Stimulated activated CD4-positive, alpha-beta T cell treated with anti-CD3 and anti-CD28 coated beads, Interleukin-15, amount 100 ng/mL, for 24 hours (primary cell): ENCODE results near the gene GPR142.

ENCODE experiments used
- DNase-seq: peaks from one replicate; pipeline ENCODE4 v3.0.0-alpha.2; 2020

The GPR142 gene

DNA sequence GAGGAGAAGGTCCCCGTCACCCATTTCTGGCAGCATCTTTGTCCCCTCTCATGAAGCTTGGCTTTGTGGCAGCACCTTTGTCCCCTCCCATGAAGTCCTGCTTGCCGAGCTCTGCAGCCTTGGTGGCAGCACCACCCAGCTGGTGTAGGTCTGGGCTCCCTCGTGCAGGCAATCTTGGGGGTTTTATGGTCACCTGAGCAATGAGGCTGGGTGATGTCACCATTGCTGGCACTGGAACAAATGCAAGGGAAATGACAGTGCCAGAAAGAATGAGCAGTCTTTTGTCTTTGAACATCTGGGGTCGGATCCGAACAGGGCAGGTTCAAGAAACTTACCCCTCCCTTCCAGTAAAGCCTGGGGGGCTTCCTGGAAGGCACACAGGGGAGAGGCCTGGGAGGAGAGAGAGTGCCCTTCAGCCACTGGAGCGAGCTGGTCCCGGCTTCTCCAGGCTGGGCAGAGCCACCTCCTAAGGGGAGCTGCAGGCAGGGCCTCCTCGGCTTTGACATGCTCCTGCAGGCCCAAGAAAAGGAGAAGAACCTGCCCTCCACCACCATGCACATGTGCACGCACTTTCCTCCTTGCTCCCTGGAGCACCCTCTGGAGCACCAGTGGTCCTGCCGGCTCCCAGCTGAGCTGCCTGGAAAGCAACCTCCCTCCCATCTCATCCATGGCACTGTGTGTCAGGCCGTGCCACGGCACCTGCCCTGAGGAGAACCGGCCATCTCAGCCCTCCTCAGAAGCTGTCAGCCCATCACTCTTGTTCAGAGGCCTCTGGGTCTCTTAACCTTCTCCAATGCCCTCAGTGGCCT, 21.7 kb upstream of the GPR142 start:
- no peak for DNase-seq

DNA sequence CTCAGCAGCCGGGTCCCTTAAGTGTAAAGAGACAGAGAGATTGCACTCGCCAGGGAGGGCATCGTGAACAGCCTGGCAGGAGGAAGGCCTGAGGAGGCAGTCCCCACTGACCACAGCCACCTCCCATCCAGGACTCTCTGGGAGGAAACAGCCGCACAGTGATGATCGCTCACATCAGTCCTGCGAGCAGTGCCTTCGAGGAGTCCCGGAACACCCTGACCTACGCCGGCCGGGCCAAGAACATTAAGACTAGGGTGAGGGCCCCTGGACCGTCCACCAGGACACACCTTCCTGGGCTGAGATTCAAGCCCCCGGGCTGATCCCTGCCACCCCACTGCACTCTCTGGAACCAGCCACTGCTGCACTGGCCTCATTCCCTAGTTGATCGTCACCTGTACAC, 19.7 kb upstream of the GPR142 start:
- no peak for DNase-seq

DNA sequence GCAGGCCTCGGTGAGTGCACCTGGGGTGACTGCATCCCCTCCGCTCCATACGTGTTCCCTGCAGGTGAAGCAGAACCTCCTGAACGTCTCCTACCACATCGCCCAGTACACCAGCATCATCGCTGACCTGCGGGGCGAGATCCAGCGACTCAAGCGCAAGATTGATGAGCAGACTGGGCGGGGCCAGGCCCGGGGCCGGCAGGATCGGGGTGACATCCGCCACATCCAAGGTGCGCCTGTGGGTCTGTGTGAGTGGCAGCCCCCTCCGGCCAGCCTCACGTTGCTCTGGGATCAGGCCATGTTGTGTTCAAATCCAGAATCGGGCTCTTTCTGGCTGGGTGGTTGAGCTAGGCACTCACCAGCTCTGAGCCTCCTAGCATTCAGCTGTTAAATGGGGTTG, 18.2 kb upstream of the GPR142 start:
- no peak for DNase-seq

DNA sequence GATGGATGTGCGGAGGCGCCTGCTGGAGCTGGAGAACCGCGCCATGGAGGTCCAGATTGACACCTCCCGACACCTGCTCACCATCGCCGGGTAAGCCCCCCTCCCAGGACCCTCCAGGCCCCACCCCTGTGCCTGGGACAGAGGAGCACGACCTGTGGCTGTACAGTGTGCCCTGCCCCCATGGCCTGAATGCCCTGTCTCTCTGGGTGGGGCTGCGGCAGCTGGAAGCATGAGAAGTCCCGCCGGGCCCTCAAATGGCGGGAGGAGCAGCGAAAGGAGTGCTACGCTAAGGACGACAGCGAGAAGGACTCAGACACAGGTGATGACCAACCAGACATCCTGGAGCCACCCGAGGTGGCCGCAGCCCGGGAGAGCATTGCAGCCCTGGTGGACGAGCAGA, 16.8 kb upstream of the GPR142 start:
- no peak for DNase-seq

DNA sequence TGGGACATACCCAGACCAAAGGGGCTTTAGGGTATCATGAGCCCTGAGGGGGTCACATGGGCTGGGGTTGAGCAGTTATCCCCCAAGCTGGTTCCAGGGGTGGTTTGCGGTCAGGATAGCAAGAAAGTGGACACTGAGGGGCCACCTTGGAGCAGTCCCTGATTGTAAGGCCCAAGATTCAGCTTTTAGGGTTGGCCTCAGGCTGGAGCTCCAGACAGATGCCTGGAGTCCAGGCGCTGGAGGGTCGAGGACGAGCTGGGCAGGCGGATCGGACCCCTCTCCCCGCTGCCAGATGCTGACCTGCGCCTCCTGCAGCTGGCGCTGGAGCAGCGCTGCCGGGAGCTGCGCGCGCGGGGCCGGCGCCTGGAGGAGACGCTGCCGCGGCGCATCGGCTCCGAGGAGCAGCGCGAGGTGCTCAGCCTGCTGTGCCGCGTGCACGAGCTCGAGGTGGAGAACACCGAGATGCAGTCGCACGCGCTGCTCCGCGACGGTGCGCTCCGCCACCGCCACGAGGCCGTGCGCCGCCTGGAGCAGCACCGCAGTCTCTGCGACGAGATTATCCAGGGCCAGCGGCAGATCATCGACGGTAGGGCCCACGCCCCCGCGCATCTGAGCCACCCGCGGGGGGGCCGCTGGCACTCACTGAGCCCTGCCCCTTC, 15.6 kb upstream of the GPR142 start:
- DNase-seq: peak; percentile 44

DNA sequence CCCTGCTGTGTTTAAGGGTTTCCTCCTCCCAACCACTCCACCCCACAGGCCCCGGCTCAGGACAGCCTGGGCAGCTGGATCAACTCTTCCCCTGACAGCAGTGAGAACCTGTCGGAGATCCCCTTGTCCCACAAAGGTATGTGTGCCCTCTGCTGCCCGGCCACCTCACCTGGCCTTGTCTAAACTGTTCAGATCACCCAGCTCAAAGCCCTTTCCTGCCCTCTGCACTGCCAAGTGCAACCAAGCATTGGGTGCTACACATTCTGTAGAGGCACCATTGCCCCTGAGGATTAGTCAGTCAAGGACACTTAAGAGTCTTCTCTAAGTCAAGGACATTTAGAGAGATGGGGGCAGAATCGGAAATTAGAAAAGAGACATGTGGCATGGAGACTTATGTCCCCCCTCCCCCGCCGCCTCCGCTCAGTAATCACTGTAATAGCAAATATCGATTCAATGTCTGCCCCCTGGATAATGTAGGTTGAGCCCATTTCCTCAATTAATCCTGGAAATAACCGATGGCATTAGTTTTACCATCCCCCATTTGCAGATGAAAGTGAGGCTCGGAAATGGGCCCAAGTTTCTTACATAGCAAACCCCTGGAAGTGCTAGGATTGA, 13.8 kb upstream of the GPR142 start:
- DNase-seq: no peak

DNA sequence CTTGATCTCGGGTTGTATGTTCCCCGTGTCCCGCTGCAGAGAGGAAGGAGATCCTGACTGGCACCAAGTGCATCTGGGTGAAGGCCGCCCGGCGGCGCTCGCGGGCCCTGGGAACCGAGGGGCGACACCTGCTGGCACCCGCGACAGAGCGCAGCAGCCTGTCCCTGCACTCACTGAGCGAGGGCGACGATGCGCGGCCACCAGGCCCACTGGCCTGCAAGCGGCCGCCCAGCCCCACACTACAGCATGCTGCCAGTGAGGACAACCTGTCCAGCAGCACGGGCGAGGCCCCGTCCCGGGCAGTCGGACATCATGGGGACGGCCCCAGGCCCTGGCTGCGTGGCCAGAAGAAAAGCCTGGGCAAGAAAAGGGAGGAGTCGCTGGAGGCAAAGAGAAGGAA, 13.2 kb upstream of the GPR142 start:
- DNase-seq: peak; percentile 83

DNA sequence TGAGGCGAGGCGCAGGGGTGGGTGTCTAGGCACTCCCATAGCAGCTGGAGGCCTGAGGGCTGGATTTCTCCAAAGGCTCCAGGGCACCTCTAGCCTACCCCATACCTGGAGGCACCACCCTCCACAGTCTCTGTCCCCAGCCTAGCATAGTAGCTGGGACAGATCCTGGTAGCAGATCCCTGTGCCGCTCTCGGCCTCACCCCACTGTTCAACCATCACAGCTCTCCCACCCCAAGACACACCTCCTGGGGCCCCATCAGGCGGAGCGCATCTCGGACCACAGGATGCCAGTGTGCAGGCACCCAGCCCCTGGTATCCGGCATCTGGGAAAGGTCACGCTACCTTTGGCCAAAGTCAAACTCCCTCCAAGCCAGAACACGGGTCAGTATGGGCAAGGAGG, 12.7 kb upstream of the GPR142 start:
- DNase-seq: no peak

DNA sequence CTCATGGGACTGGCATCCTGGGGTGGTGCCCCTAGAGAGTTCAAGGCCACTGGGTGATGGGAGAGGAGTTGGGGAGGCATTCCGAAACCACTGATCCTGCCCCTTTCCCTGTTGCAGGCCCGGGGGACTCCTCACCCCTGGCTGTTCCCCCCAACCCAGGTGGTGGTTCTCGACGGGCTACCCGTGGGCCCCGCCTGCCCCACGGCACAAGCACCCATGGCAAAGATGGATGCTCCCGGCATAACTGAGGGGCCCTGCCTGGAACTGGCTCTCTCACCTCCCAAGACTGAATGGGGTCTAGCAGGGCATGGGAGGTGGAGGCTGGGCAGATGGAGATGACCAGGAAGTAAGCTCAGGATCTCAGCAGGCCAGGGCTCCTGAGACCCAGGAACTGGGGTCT, 12.2 kb upstream of the GPR142 start:
- no peak for DNase-seq

DNA sequence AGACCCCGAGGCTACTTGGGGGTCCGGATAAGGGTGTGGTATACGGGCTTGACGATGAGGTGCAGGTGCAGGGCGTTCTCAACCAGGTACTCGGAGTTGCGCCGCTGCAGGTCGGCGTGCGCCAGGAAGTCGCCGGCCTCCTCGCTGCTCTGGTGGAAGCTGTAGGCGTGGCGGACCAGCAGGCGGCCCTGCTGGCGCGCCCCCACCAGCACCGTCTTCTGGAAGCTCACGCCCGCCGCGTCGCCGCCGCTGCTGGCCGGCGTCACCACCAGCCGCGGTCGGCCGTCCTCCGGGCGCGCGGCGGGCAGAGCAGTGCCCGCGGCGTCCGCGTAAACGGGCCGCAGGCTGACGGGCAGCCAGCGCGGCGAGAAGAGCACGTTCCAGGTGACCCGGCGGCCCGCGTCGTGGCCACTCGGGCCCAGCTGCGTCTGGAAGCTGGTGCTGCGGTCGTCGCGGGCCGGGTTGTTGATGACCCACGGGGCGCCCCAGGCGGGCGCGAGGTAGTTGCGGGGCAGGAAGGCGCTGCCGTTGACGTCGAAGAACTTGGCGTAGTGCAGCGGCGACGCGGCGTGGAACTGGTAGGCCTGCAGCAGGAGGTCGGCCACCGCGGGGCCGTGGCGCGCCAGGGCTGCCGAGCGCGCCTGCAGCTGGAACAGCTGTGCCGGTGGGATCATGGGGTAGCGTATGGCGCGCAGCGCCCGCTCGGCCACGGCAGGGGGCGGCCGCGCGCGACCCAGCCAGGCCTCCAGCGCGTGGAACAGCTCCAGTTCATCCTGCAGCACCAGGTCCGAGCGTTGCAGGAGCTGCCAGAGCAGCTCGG, 10.4 kb upstream of the GPR142 start:
- DNase-seq: peak; percentile 37

DNA sequence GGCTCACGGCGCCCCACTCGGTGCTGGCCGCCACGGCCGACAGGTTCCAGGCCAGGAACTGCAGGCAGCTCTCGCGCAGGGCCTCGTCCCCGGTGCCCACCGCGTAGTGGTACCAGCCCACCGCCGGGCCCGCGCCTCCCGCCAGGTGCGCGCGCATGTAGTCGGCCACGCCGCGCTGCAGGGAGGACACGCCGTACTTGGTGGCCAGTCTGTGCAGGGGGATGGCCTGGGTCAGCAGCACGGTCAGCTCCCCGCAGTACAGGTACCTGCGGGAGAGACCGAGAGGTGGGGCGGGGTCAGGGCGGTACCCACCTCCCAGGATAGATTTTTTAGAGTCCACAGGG, 9.9 kb upstream of the GPR142 start:
- DNase-seq: no peak

DNA sequence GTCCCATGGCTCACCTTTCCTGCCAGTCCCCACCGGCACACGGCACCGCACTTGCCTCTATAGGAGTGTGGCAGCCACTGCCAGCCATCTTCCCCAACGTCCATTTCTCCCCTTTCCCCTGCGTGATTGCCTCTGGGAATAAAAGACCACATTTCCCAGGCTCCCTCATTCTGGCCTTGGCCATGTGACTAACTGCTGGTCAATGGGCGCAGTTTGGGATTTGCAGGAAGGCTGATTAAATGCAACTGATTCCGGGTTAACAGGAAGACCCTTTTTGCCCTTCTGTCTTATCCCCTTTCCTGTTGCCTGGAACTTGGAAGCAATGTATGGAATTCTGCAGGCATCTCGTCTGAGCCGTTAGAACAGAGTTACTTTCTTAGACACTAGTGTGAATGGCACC, 8.6 kb upstream of the GPR142 start:
- DNase-seq: no peak

DNA sequence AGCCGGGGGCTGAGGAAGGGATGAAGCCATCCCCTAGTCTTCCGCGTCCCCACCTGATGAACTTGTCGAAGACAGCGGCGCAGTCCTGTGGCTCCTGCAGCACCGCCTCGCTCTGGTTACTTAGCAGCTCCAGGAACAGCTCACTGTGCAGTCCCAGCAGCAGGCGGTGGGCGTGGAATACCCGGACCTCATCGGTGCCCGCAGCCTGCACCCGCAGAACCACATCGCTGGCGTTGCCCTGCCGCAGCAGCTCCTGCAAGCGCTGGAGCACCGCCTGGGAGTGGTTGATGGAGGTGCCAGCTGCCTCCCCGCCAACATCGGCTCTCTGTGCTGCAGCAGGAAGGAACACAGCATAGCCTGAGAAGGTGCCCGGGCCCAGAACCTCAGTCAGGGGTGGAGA, 7.4 kb upstream of the GPR142 start:
- no peak for DNase-seq

DNA sequence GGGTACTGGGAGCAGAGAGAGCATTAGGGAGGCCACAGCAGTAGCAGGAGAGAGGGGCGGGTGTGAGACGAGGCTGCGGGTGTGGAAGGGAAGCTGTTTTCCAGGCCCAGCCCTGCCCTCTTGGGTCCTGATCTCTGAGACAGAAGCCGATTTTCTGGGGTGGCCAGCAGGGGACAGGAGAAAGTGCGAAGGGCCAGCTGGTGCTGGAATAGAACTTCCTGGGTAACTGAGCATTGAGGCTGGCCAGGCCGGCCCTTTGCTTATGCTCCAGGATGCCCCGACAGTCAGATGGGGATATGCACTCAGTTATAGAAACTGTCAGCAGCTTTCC, 6.4 kb upstream of the GPR142 start:
- no peak for DNase-seq

DNA sequence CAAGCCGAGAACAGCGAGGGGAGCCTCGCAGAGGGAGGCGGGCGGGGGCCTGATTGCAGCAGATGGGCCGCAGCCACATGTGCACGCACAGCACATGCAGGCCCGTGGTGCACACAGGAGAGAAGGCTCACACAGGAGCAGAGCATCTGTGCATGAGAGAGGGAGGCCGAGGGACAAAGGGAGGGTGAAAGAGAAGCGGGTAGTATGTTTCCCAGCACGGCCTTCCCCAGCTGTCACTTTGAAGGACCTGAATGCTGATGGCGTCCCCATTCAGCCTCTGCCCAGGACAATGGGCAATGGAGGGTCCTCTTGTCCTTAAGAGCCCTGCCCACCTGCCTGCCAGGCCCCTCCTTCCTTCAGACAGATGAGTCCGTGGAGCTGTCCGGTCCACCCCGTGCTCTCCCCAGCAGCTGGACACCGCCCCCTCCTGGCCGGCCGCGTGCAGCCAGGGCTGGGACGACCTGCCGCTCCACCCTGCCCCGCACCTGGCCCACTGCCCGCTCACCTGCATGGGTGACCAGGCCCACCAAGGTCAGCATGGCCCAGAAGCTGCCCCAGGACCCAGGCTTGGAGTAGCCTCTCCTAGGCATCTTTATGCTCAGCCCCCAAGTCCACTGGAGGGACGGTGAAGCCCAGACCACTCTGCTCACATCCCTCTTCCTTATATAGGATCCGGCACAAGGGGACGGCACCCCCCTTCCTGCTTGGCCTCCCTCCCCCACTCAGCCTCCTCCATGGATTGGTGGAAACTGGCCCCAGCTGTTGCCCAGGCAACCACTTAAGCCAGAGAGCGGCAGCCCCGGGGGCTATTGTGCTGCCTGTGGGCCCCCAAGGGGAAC, 5.9 kb upstream of the GPR142 start, which contains the start of gene BTBD17:
Gene BTBD17, minus strand, starts transcription at position 639 of the 839 bp plus-strand sequence. Its CDS starts 49 bp downstream, at position 590.
- peak; percentile 58 for DNase-seq

DNA sequence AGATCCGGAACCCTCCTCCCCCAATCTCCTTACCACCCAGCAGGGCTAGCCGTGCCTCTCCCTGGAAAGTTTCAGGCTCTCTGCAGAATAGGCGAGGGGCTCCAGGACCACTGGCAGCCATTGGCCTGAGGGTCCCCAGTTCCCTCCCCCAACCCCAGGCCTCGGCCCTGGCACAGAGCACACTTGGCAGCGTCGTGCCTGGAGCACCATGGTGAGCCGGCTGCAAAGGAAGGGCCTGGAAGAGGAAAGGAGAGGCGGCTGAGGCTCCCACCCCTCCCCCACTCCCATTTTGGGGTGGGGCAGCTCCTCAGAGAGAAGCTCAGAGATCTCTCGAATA, 5.3 kb upstream of the GPR142 start:
- no peak for DNase-seq

DNA sequence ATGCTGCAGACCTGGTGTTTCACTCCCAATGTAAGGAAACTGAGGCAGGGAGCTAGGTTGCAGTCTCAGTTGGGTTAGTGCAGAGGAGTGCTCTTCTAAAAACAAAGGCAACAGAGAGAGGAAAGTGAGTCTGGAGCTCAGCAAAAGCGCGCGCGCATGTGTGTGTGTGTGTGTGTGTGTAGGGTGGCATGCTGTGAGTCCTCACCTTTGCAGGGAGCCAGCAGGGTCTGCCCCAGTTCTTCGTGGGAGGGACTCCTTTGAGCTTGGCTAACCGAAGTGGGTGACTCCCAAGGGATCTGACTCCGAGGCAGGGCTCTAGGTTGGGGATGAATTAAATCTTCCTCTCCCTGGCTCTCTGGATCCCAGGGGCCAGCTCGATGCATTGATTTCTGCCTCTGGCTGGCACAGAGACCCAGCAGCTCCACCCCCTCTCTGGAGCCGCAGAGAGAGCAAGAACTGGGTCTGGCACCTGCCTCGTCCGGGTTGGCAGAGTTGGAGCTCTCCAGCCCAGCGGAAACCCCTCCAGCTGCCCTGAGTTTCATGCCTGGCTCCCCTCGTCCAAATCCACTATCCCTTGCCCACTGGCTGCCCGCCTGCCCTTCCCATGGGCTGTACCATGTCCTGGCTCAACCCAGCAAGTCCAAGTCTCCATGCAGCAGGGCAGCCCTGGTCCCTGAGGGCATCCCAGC, 4.4 kb upstream of the GPR142 start:
- no peak for DNase-seq

DNA sequence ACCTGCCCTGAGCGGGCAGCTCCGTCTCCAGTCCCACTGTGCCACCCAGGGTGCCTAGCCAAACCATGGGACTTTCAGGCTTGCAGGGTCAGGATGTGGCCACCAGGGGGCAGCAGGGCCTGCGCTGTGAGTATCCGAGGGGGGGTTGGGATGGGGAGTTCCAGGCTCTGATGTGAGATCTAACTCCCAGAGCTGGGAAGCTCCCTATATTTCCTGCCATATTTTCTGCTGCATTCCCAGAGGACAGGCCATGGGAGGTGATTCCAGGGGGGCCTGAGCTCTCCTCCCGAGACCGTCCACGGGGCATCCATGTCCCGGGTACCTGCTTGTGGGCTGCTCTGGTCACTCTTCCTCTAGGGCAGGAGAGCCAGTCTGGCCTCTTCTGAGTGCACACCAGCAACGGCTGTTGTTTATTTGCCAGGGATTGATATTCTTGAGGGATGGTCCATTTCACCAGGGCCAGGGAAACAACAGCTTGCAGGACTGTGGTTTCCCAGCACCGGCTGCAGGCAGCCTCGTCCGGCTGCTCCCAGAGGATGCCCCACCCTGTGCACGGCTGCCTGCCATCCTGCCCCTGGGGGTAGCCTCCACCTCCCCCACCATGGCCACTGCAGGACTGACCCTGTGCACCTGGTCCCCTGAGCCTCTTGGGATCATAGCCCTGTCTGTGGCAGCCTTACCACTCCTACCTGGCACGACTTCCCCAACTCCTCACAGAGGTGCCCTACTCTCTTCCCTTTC, 1.2 kb downstream of the GPR142 start:
- DNase-seq: peak; percentile 81

DNA sequence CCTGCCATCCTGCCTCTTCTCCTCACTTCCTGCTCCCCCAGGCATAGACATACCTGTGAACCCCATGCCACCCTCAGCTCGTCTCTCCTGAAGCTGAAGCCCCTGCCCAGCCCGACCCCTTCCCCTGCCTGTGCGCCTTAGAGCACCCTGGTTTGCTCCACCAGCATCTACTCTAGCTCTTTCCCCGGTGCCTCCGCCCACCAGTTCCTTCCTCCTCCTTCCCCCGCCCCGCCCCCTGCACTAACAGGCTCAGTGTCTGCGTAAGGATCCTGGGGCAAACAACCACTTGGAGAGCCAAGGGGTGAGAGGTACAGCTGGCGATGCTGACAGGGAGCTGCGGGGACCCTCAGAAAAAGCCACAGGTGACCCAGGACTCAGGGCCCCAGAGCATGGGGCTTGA, 1.9 kb downstream of the GPR142 start:
- DNase-seq: peak; percentile 83

DNA sequence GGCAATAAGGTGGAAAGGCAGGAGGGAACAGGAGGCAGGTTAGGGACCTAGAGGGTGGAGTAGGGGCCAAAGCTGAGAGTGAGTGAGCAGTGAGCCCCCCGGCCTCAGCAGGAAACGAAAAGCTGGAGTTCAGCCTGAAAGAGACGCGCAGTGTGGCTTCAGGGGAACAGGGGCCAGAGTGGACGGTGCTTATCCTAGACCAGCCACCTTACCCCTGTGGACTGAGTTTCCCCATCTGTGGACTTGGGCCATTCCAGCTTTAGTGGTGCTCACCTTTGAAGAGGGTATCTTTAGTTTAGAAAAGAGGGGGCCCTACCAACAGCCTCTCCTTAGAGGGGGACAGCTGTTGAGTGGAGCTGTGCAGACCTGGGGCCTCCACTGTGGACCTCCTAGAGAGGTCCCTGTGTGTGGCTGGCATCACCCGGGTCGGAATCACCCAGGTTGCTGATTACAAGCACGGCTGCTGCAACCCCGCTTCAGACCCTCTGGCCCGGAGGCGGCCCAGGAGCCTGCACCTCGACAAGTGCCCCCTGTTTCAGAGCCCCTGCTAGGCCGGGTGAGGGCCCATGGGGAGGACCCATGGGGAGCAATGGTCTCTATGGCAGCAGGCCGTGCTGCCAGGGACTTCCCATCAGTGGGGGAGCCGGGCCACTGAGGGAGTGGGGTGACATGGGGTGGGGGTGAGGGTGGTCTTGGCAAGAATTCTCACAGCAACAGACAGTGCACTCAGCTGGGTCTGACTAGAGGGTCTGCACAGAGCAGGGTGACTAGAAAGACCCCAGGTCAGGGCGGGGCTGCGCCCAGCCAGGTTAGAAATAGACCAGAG, 2.6 kb downstream of the GPR142 start:
- DNase-seq: no peak
